Ovary (tissue), 3 donors: Measurements from ENCODE around the gene LRCH1.

Source experiments
- POLR2A ChIP-seq: fragments of 450-650 bp; IDR thresholded peaks from one replicate; pipeline ENCODE4 v1.6.1; 2017; ENCODE audit warnings: antibody characterized with exemption, mild to moderate bottlenecking, moderate library complexity
- TF ChIP-seq, protein P1 (sequence below), 3 donors: fragments of 450-650 bp in 2 of 3; fragments of 200-600 bp in 1 of 3; IDR thresholded peaks; one replicate each; pipeline versions ENCODE4 v1.5.1 to v1.8.0; 2016 to 2022; ENCODE audit warnings: antibody characterized with exemption in 3 of 3, mild to moderate bottlenecking in 1 of 3
- donor health status: DM: no; HTN: no; CAD: no.

DNA sequence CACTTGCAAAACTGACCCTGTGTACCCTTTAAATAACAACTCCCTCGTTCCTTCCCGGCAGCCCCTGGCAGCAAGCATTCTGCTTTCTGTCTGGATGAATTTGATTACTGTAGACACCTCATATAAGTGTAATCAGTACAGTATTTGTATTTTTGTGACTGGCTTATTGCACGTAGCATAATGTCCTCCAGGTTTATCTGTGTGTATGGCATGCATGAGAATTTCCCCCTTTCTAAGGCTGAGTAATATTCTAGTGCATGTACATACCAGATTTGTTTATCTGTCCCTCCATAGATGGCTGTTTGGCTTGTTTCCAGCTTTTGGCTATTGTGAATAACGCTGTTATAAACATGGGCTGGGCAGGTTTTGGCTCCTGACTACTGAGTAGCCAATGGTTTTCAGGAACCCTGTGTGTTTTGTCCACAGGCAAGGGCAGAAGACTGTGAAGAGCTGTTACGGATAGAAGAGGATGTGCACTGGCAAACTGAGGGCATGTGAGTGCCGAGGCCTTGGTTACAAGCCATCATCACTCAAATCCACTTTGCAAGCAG lies 146.0 kb downstream of the LRCH1 start:
- no peak for TF ChIP-seq POLR2A
- TF ChIP-seq, protein P1, sequence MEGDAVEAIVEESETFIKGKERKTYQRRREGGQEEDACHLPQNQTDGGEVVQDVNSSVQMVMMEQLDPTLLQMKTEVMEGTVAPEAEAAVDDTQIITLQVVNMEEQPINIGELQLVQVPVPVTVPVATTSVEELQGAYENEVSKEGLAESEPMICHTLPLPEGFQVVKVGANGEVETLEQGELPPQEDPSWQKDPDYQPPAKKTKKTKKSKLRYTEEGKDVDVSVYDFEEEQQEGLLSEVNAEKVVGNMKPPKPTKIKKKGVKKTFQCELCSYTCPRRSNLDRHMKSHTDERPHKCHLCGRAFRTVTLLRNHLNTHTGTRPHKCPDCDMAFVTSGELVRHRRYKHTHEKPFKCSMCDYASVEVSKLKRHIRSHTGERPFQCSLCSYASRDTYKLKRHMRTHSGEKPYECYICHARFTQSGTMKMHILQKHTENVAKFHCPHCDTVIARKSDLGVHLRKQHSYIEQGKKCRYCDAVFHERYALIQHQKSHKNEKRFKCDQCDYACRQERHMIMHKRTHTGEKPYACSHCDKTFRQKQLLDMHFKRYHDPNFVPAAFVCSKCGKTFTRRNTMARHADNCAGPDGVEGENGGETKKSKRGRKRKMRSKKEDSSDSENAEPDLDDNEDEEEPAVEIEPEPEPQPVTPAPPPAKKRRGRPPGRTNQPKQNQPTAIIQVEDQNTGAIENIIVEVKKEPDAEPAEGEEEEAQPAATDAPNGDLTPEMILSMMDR (IDR thresholded peaks at IDR 0.05) = no peak
